ENCODE data around the gene SLC16A7.

Gene SLC16A7

GRCh38 chr12:59624732-59625460 is 29.1 kb downstream of the SLC16A7 start:
- DNase-seq = no peak

GRCh38 chr12:59626382-59626781 is 30.6 kb downstream of the SLC16A7 start:
- DNase-seq = no peak

- DNase-seq = no peak
Measured at GRCh38 chr12:59627582-59627981, 31.8 kb downstream of the SLC16A7 start.

- DNase-seq = no peak
Measured at GRCh38 chr12:59629890-59630289, 34.1 kb downstream of the SLC16A7 start.

- DNase-seq = no peak
Measured at GRCh38 chr12:59632408-59632807, 36.6 kb downstream of the SLC16A7 start.

- no peak for DNase-seq
Measured at GRCh38 chr12:59634254-59634653, 38.4 kb downstream of the SLC16A7 start.

- DNase-seq = no peak
Measured at GRCh38 chr12:59636945-59637691, 41.3 kb downstream of the SLC16A7 start.

- DNase-seq = no peak
Measured at GRCh38 chr12:59637692-59638070, 41.9 kb downstream of the SLC16A7 start.

GRCh38 chr12:59643550-59643949 is 47.7 kb downstream of the SLC16A7 start:
- no peak for DNase-seq

GRCh38 chr12:59645242-59645641 is 49.4 kb downstream of the SLC16A7 start:
- DNase-seq = no peak

GRCh38 chr12:59646636-59647035 is 50.8 kb downstream of the SLC16A7 start:
- no peak for DNase-seq

- no peak for DNase-seq
Measured at GRCh38 chr12:59649203-59649602, 53.4 kb downstream of the SLC16A7 start.

GRCh38 chr12:59650588-59651228 is 54.9 kb downstream of the SLC16A7 start:
- no peak for DNase-seq

- DNase-seq = no peak
Measured at GRCh38 chr12:59651229-59651920, 55.5 kb downstream of the SLC16A7 start.

- DNase-seq = no peak
Measured at GRCh38 chr12:59652130-59652529, 56.3 kb downstream of the SLC16A7 start.

GRCh38 chr12:59654061-59654460 is 58.2 kb downstream of the SLC16A7 start:
- DNase-seq = no peak

- DNase-seq = no peak
Measured at GRCh38 chr12:59657266-59657665, 61.4 kb downstream of the SLC16A7 start.

GRCh38 chr12:59657711-59658110 is 61.9 kb downstream of the SLC16A7 start:
- DNase-seq = no peak

GRCh38 chr12:59660148-59660547 is 64.3 kb downstream of the SLC16A7 start:
- no peak for DNase-seq

GRCh38 chr12:59660921-59661597 is 65.2 kb downstream of the SLC16A7 start:
- DNase-seq = no peak

- no peak for DNase-seq
Measured at GRCh38 chr12:59664495-59664894, 68.7 kb downstream of the SLC16A7 start.

GRCh38 chr12:59665701-59666100 is 69.9 kb downstream of the SLC16A7 start:
- DNase-seq = no peak

GRCh38 chr12:59668674-59669073 is 72.8 kb downstream of the SLC16A7 start:
- DNase-seq = no peak

Data from activated CD4-positive, alpha-beta T cell treated with anti-CD3 and anti-CD28 coated beads, Interleukin-2, amount 50 U/mL, for 4 hours (primary cell).